Tibial artery (tissue), 4 donors: ENCODE data around the gene IL20RA.
"Not testable (repeated sequence)": the region's sequence is repeated elsewhere in the genome, so short reads cannot be mapped to it uniquely, and the experiment has no call there.

Experiments used
- DNase-seq, 2 donors: peaks; one replicate each; pipeline ENCODE4 v3.0.0-alpha.2; 2019
- H3K27ac ChIP-seq, 2 donors: fragments of 200-600 bp; sonication (generic) in 1 of 2; 1 replicate in 1 of 2; 2 replicates in 1 of 2; pipeline ENCODE4 v1.5.1; 2018 to 2019; ENCODE audit warnings: mild to moderate bottlenecking in 1 of 2
- H3K27me3 ChIP-seq, 2 donors: fragments of 200-600 bp; sonication (generic) in 1 of 2; one replicate each; pipeline versions ENCODE4 v1.5.1 to v1.6.0; 2016 to 2019
- H3K36me3 ChIP-seq, 3 donors: fragments of 200-600 bp; sonication (generic) in 2 of 3; one replicate each; pipeline ENCODE4 v1.5.1; 2016 to 2019; ENCODE audit warnings: mild to moderate bottlenecking in 2 of 3
- H3K4me1 ChIP-seq, 4 donors: fragments of 200-600 bp; sonication (generic) in 2 of 4; 1 replicate in 3 of 4; 2 replicates in 1 of 4; pipeline ENCODE4 v1.5.1; 2016 to 2019
- H3K4me3 ChIP-seq, 2 donors: fragments of 200-600 bp; sonication (generic) in 1 of 2; 1 replicate in 1 of 2; 2 replicates in 1 of 2; pipeline ENCODE4 v1.5.1; 2018 to 2019; ENCODE audit warnings: mild to moderate bottlenecking in 2 of 2
- H3K9me3 ChIP-seq, 3 donors: fragments of 200-600 bp; sonication (generic) in 1 of 3; one replicate each; pipeline ENCODE4 v1.5.1; 2016 to 2019
- CTCF ChIP-seq, 2 experiments: fragments of 200-600 bp in 1 of 2; fragments of 450-650 bp in 1 of 2; IDR thresholded peaks; one replicate each; pipeline ENCODE4 v1.5.1; 2017 to 2019; ENCODE audit warnings: antibody characterized with exemption in 2 of 2, mild to moderate bottlenecking in 1 of 2, moderate library complexity in 1 of 2
- intact Hi-C: fragments of 100-400 bp; cut with DNase I; formaldehyde crosslinking; loops from one replicate; pipeline ENCODE4 v1.15.0; 2023; ENCODE audit warnings: low total_unique reads

Gene IL20RA

GRCh38 chr6:137076277-137077068 is 31.7 kb upstream of the IL20RA start:
- no peaks in the 10 kb centered on the region for H3K4me1 ChIP-seq
- H3K27ac ChIP-seq, result no peak overlapping the region
- H3K4me3 ChIP-seq, result no peak overlapping the region
- H3K36me3 ChIP-seq, result no peaks in the 10 kb centered on the region
- intact Hi-C loops, result no loop called here
- H3K9me3 ChIP-seq, result no peaks in the 10 kb centered on the region
- H3K27me3 ChIP-seq, result peaks cover 0 to 3% of the 10 kb centered on the region in 2 donors
- TF ChIP-seq CTCF (IDR thresholded peaks at IDR 0.05), result peak; percentile 42 to 44
- peak; percentile 66 to 75 for DNase-seq

- H3K4me3 ChIP-seq, intact Hi-C loops: not testable (repeated sequence)
Measured at GRCh38 chr6:137075790-137076189, 31.0 kb upstream of the IL20RA start.

GRCh38 chr6:137070303-137070702 is 25.5 kb upstream of the IL20RA start:
- no peak for TF ChIP-seq CTCF (IDR thresholded peaks at IDR 0.05)
- intact Hi-C loops, result no loop called here
- H3K4me1 ChIP-seq, result no peaks in the 10 kb centered on the region
- no peak for DNase-seq
- H3K9me3 ChIP-seq, result no peaks in the 10 kb centered on the region
- H3K36me3 ChIP-seq, result no peaks in the 10 kb centered on the region
- H3K27me3 ChIP-seq, result peaks cover 0 to 14% of the 10 kb centered on the region in 2 donors
- no peak overlapping the region for H3K27ac ChIP-seq
- no peak overlapping the region for H3K4me3 ChIP-seq

More at GRCh38 chr6:137075790-137076189, 31.0 kb upstream of the IL20RA start:
- not testable (repeated sequence) for H3K9me3 ChIP-seq, H3K36me3 ChIP-seq, H3K4me1 ChIP-seq, H3K27ac ChIP-seq, H3K27me3 ChIP-seq, DNase-seq

- Histone ChIP-seq H3K4me1 (no peaks in the 10 kb centered on the region), H3K27ac (no peak overlapping the region), H3K27me3 (peaks cover 0 to 14% of the 10 kb centered on the region in 2 donors), H3K9me3 (no peaks in the 10 kb centered on the region), H3K36me3 (no peaks in the 10 kb centered on the region), H3K4me3 (no peak overlapping the region)
- intact Hi-C loops, result no loop called here
- no peak for TF ChIP-seq CTCF (IDR thresholded peaks at IDR 0.05)
- DNase-seq, result no peak
Measured at GRCh38 chr6:137067399-137067798, 22.6 kb upstream of the IL20RA start.

GRCh38 chr6:137058037-137058436 is 13.3 kb upstream of the IL20RA start:
- Histone ChIP-seq H3K9me3 (no peaks in the 10 kb centered on the region), H3K4me3 (no peak overlapping the region), H3K27ac (no peak overlapping the region), H3K27me3 (no peaks in the 10 kb centered on the region), H3K36me3 (no peaks in the 10 kb centered on the region), H3K4me1 (no peaks in the 10 kb centered on the region)
- intact Hi-C loops, result no loop called here
- TF ChIP-seq CTCF (IDR thresholded peaks at IDR 0.05), result no peak
- no peak for DNase-seq

GRCh38 chr6:137056121-137056880 is 11.5 kb upstream of the IL20RA start:
- H3K27me3 ChIP-seq, result peaks cover 0 to 8% of the 10 kb centered on the region in 2 donors
- intact Hi-C loops, result no loop called here
- no peaks in the 10 kb centered on the region for H3K9me3 ChIP-seq
- no peak overlapping the region for H3K4me3 ChIP-seq
- no peak for DNase-seq
- no peak overlapping the region for H3K27ac ChIP-seq
- no peak for TF ChIP-seq CTCF (IDR thresholded peaks at IDR 0.05)
- no peaks in the 10 kb centered on the region for H3K36me3 ChIP-seq
- H3K4me1 ChIP-seq, result no peaks in the 10 kb centered on the region
